GM21717 (cell line): ENCODE data around the gene TTC21A.
"Not testable (repeated sequence)": the region's sequence is repeated elsewhere in the genome, so short reads cannot be mapped to it uniquely, and the experiment has no call there.

ENCODE experiments used
- ATAC-seq: cut with Tn5 transposase; IDR thresholded peaks from one replicate; pipeline ENCODE4 v1.9.1; 2021; ENCODE audit warnings: mild to moderate bottlenecking, moderate library complexity; ENCODE audit not compliant: unreplicated experiment

TTC21A gene

GRCh38 chr3:39149498-39150147 lies 42.1 kb downstream of the TTC21A start:
- no peak for ATAC-seq

- no peak for ATAC-seq
These were observed 42.8 kb downstream of the TTC21A start for GRCh38 chr3:39150148-39150802.

- ATAC-seq, result no peak
These were observed 43.5 kb downstream of the TTC21A start for GRCh38 chr3:39150803-39151631.

DNA sequence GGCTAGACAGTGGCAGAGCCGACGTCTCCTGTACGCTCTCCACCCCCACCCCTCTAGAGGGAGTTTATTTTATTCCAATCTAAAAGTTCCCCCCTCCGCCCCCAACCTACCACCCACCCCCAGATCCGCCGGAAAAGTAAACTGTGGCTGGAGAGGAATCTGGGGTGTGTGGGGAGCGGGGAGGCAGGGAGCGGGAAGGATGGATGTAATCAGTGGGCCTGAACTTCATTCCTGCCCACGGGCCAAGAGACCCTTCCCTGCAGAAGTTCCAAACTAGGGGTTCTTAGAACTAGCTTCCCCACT lies 46.4 kb downstream of the TTC21A start:
- no peak for ATAC-seq

- ATAC-seq, result no peak
These were observed 47.0 kb downstream of the TTC21A start for GRCh38 chr3:39154280-39155021.

GRCh38 chr3:39156421-39156820 lies 48.9 kb downstream of the TTC21A start:
- no peak for ATAC-seq

DNA sequence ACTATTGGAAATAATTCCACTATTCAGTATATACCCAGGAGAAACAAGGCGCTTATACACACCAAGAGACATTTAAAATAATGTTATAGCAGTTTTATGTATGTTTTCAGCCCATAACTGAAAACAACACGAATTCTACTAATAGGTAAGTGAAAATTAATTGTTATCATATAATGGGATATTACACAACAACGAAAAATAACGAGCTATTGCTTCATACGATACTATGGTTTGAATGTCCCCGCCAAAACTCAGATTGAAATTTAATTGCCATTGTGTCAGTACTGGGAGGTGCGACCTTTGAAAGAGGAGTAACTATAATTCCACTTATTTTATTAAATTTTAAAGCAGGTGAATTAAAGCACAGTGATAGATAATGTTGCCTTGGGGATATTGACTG lies 49.9 kb downstream of the TTC21A start:
- ATAC-seq, result no peak

GRCh38 chr3:39158148-39158715 lies 50.8 kb downstream of the TTC21A start:
- ATAC-seq, result no peak

DNA sequence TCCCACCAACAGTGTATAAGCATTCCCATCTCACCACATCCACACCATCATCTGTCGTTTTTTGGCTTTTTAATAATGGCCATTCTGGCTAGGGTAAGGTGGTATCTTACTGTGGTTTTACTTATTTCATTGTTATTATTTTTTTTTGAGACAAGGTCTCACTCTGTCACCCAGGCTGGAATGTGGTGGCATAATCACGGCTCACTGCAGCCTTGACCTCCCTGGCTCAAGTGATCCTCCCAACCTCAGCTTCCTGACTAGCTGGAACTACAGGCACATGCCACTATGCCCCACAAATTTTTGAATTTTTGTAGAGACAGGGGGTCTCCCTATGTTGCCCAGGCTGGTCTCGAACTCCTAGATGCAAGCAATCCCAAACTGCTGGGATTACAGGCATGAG lies 56.9 kb downstream of the TTC21A start:
- no peak for ATAC-seq

- ATAC-seq, result no peak
These were observed 58.0 kb downstream of the TTC21A start for GRCh38 chr3:39165518-39165917.

- ATAC-seq, result no peak
These were observed 58.7 kb downstream of the TTC21A start for GRCh38 chr3:39166134-39166710.

- ATAC-seq, result no peak
These were observed 59.6 kb downstream of the TTC21A start for GRCh38 chr3:39166932-39167532.

GRCh38 chr3:39168156-39168780 lies 60.8 kb downstream of the TTC21A start:
- ATAC-seq, result no peak

- no peak for ATAC-seq
These were observed 62.2 kb downstream of the TTC21A start for GRCh38 chr3:39169712-39170111.

DNA sequence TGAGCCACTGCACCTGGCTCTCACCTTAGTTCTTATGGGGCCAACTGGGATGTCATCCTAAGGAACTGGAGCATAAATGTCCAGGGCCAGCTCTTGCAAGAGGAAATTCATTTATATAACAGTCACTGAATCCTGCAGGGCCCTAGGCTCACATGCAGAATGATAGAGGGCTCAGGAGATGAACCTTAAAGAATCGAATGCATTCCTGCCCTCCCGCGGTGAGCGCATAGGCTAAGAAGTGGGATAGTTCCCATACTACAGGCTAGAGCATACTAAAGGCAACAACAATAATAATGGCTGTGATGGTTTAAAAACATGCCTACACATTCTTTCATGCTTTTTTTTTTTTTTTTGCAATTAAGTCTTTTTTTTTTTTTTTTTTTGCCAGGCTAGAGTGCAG lies 63.0 kb downstream of the TTC21A start:
- ATAC-seq, result no peak

DNA sequence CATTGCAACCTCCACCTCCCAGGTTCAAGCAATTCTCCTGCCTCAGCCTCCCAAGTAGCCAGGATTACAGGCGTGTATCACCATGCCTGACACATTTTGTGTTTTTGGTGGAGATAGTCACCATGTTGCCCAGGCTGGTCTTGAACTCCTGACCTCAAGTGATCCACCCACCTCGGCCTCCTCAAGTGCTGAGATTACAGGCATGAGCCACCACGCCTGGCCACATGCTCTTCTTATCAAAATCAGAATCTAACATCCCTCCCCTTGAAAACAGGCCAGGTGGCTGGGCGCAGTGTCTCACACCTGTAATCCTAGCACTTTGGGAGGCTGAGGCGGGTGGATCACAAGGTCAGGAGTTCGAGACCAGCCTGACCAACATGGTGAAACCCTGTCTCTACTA lies 63.4 kb downstream of the TTC21A start:
- not testable (repeated sequence) for ATAC-seq

DNA sequence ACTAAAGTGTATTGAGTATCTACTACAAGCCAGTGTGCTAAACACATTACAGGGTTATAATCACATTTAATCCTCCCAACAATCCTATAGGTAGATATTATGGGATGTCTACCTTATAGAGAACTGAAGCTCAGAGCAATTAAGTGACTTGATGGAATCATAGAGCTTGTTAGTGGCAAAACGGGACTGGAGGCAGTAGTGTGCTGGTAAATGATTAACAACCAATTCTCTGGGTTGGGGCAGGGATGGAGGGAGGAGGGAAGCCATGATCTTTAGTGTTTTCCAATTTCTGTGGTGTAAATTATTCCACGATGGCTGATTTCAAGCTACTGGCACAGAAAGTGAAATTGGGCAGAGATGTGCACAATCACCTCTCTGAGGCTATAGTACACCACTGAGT lies 64.4 kb downstream of the TTC21A start:
- ATAC-seq, result no peak

- no peak for ATAC-seq
These were observed 66.0 kb downstream of the TTC21A start for GRCh38 chr3:39173318-39174125.
